ENCODE data around the gene ALDH9A1. TPM values are rescaled to one million over a fixed set of nuclear protein-coding genes. Genes with fewer than 3 reads are reported as not detected.
"Not testable (repeated sequence)": the region's sequence is repeated elsewhere in the genome, so short reads cannot be mapped to it uniquely, and the experiment has no call there.

The ALDH9A1 gene
- 119 TPM for total RNA-seq
- long read RNA-seq, transcript ALDH9A1-201 (11 exons, 2,696 nt), result major isoform, 740 of 790 reads
- long read RNA-seq, partial matches to known transcripts, result 20 of 790 reads
- long read RNA-seq, other reads (novel, unspliced or antisense), result 30 of 790 reads

DNA sequence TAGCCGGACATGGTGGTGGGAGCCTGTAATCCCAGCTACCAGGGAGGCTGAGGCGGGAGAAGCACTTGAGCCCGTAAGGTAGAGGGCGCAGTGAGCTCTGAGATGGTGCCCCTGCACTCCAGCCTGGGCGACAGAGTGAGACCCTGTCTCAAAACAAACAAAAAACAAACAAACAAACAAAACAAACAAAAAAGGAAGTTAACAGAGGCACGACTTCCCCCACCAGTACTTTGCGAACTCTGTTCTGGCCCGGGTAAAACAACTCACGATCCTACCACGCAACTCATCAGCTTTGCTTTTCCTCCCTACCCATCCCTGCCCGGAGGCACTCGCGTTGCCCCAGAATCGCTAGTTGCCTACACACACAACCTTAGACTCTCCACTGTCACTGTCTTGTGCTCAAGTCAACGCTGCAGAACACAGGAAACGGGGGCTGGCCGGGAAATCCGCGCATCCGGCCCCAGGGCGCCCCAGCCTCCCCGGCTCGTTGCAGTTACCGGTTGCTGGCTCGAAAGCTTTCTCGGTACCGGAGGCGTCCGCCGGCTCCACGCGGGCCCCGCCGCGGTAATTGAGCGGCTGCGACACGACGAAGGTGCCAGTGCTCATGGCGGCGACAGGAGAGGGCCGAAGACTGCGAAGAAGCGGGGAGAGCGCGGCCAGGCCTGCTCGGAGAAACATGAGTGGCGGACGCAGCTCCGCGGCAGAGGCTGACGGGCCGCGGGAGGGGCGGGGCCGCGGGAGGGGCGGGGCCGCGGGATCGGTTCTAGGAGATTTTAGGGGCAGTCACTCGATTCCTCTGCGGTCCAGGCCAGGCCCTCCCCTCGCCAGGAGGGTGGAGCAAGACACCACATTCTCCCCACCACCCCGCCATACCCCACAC lies at the start of gene ALDH9A1:
TSS of gene ALDH9A1 (minus strand) at position 682 of the 880 bp plus-strand sequence. CDS start at position 678, 4 bp downstream.
- peak; percentile 96 for DNase-seq (ENCODE audit: low spot score)

DNA sequence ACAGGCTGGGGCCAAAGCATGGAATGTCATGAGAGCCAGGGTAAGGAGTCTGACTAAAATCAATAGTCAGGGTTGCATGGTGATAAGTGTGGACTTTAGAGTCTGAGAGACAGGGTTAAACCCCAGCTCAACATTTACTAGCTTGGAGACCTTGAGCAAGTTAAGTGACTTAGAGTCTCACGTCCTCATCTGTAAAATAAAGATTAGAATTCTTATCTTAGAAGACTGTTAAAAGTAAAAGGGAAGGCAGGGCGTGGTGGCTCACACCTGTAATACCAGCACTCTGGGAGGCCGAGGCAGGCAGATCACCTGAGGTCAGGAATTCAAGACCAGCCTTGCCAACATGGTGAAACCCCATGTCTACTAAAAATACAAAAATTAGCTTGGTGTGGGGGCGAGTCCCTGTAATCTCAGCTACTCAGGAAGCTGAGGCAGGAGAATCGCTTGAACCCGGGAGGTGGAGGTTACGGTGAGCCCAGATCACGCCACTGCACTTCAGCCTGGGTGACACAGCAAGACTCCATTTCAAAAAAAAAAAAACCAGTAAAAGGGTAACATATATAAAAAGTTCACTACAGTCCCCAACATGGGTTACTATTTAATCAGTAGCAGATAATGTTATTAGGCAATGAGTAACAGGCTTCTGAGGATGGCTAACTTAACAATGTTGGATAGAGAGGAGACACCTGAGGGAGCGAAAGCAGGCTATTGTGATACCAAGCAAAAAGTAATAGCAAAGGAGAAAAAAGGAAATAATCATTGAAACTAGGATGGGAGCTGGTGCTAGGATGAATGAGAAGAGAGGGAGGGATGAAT lies 49.5 kb upstream of the ALDH9A1 start:
- DNase-seq (ENCODE audit: low spot score), result no peak

GRCh38 chr1:165744913-165745312 lies 46.6 kb upstream of the ALDH9A1 start:
- not testable (repeated sequence) for DNase-seq (ENCODE audit: low spot score)

DNA sequence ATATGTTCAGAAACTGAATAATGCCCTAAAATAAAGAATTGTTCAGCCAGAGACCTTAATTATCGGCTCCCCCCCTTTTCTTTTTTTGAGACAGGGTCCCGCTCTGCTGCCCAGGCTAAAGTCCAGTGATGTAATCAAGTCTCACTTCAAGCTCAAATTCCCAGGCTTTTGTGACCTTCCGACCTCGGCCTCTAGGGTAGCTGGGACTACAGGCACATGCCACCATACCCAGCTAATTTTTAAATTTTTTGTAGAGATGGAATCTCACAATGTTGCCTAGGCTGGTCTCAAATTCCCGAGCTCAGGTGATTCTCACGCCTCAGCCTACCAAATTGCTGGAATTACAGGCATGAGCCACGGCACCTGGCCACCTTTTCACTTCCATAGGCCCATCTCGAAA lies 43.8 kb upstream of the ALDH9A1 start:
- no peak for DNase-seq (ENCODE audit: low spot score)

GRCh38 chr1:165738794-165739193 lies 40.4 kb upstream of the ALDH9A1 start:
- DNase-seq (ENCODE audit: low spot score), result no peak

DNA sequence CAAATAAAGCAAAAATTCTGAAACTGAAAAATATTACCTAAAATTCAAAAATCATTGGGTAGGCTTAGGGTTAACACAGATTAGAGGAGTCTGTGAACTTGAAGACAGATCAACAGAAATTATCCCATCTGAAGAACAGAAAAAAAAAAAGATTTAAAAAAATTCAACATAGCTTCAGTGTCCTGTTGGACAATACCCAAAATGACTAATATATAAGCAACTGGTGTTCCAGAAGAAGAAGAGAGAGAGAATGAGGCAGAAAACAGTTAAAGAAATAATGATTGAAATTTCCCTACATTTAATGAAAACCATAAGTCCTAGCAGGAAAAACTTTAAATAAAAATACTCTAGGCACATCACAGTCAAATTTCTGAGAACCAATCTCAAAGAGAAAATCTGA lies 38.8 kb upstream of the ALDH9A1 start:
- no peak for DNase-seq (ENCODE audit: low spot score)

- DNase-seq (ENCODE audit: low spot score), result no peak
Observed at GRCh38 chr1:165734906-165735305, 36.5 kb upstream of the ALDH9A1 start.

DNA sequence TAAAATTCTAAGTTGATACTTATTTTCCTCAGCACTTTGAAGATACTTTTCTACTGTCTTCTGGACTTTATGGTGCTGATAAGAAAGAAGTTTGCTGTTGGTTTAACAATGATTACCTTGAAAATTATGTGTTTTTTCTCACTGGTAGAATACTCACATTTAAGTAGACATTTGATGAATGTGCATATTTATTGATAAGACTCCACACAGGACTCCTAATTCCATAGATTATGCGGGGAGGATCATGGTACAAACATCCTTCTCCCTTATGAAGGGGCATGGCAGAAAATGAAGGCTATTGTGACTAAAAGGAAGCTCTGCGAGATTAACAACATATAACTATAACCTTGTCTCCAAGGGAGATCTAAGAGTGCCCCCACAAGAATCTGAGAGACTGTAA lies 28.5 kb upstream of the ALDH9A1 start:
- DNase-seq (ENCODE audit: low spot score), result no peak

DNA sequence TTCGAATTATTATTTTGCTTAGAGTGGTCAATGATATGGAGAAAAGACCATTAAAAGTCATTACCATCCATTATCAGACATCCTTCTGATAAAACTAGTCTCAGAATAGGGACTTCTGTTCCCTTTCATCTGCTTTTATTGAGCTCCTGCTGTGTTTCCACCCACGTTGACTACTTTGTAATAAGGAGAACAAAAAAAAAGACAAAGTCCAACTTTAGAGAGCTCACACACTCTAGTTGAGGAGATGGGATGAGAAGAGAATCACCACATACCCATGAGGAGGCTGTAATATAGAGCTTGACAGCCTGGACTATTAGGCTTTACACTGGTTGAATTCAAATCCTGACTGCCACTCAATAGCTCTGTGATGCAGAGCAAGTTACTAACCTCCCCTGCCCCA lies 27.8 kb upstream of the ALDH9A1 start:
- DNase-seq (ENCODE audit: low spot score), result no peak

- DNase-seq (ENCODE audit: low spot score), result no peak
Observed at GRCh38 chr1:165717918-165718515, 19.7 kb upstream of the ALDH9A1 start.

DNA sequence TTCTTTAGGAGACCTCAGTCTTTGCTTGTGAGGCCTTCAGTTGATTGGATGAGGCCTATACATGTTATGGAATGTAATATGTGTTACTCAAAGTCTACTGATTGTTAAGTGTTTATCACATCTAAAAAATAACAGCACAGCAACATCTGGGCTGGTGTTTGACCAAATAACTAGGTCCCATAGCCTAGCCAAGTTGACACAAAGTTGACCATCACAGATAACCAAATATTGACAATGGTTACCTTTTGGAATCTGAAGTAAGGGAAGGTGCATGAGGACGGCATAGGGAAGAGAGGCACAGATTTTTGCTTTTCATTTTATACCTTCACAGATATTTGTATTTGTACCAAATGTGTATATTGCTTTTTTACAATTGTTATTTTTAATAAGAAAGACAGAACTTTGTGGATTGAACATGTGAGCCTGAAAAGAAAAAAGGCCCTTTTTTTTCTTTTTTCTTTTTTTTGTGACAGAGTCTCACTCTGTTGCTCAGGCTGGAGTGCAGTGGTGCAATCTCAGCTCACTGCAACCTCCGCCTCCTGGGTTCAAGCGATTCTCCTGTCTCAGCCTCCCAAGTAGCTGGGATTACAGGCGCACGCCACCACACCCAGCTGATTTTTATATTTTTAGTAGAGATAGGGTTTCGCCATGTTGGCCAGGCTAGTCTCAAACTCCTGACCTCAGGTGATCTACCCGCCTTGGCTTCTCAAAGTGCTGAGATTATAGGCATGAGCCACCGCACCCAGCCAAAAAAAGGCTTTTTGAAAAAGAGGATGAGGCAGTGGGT lies 18.1 kb upstream of the ALDH9A1 start:
- DNase-seq (ENCODE audit: low spot score), result not testable (repeated sequence)

DNA sequence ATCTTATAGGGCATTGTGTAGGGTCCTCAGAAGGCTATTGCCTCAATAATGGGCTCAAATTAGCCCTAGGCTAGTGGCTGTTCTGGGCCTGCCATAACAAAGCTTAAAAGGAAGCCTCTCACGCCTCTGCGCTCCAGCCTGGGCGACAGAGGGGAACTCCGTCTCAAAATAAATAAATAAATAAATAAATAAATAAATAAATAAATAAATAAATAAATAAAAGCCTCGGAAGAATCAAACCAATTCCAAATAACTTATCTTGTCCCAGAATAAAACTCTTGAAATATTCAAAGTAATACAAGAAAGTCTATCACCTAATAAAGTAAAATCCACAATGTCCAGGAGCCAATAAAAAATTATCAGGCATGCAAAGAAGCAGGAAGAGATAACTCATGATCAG lies 14.4 kb upstream of the ALDH9A1 start:
- DNase-seq (ENCODE audit: low spot score), result no peak

DNA sequence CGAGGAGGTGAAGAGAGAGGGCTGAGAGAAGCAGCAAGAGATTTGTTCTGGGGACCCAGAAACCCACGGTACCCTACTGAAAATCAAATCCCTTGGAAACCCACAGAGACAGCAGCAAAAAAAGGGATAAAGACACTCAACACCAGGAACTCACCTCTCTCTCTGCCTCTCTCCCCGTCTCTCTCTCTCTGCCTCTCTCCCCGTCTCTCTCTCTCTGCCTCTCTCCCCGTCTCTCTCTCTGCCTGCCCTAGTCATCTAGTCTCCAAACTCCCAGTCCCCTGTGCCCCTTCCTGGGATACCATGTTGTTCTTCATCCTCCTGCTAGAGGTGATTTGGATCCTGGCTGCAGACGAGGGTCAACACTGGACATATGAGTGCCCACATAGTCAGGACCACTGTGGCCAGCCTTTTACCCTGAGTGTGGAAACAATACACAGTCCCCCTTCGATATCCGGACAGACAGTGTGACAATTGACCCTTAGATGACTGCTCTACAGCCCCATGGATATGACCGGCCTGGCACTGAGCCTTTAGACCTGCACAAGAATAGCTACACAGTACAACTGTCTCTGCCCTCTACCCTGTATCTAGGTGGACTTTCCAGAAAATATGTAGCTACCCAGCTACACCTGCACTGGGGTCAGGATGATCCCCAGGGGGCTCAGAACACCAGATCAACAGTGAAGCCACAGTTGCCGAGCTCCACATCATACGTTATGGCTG lies 9.8 kb upstream of the ALDH9A1 start:
- DNase-seq (ENCODE audit: low spot score), result no peak

DNA sequence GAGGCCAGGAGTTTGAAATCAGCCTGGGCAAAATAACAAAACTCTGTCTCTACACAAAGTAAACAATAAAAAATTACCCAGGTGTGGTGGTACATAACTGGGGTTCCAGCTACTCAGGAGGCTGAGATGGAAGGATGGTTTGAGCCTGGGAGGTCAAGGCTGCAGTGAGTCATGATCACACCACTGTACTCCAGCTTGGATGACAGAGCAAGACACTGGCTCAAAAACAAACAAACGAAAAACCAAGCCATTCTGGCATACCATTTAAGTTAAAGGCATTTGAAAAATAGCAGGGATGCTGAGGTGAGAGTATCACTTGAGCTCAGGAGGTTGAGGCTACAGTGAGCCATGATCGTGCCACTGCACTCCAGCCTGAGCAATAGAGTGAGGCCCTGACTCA lies 5.3 kb upstream of the ALDH9A1 start:
- no peak for DNase-seq (ENCODE audit: low spot score)

DNA sequence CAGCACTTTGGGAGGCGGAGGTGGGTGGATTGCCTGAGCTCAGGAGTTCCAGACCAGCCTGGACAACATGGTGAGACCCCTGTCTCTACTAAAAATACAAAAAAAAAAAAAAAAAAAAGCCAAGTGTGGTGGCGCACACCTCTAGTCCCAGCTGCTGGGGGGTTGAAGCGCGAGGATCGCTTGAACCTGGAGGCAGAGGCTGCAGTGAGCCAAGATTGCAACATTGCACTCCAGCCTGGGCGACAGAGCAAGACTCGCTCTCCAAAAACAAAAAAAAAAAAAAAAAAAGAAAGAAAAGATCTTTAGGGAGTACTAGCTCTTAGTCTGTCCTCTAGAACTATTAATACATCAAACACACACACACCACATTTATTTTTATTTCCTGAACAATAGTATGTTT lies 3.6 kb upstream of the ALDH9A1 start:
- not testable (repeated sequence) for DNase-seq (ENCODE audit: low spot score)

- no peak for DNase-seq (ENCODE audit: low spot score)
Observed at GRCh38 chr1:165699577-165699976, 1.2 kb upstream of the ALDH9A1 start.

DNA sequence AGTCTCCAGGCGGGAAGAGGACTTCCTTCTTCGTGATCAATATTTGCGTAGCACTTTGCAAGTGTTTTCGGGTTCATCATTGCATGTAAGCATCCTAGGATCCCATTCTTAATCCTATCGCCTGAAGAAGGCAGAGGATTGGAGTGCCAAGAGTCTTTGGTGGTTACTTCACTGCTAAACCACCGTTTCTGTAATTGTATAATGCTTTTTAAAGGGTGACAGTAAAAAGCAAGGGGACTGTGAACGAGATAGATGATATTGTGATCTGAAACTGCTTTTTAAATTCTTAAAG lies 345 bp upstream of the ALDH9A1 start:
- no peak for DNase-seq (ENCODE audit: low spot score)

- no peak for DNase-seq (ENCODE audit: low spot score)
Observed at GRCh38 chr1:165697491-165697880, 876 bp downstream of the ALDH9A1 start.

GRCh38 chr1:165696625-165697100 lies 1.7 kb downstream of the ALDH9A1 start:
- no peak for DNase-seq (ENCODE audit: low spot score)

DNA sequence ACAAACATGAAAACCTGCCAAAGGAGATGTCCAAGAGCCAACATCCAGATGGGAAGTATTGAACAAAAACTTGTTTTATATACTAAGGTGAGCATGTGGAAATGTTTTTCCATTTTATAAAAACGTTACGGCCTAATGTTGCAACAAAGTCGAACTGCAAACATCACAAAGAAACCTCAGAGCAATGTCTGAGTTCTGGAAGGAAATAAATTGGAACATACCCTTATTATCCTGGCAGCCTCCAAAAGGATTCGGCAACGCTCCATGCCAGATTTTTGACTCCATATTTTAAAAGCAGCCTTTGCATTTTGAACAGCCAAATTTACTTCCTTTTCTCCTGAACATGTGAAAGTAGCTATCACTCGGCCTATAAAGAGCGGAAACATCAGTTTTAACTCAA lies 3.3 kb downstream of the ALDH9A1 start:
- DNase-seq (ENCODE audit: low spot score), result no peak
